GM21447 (cell line): Measurements from ENCODE around the gene EPGN.
"Not testable (repeated sequence)": the region's sequence is repeated elsewhere in the genome, so short reads cannot be mapped to it uniquely, and the experiment has no call there.

ENCODE experiments used
- ATAC-seq: cut with Tn5 transposase; IDR thresholded peaks from one replicate; pipeline ENCODE4 v1.9.1; 2021; ENCODE audit not compliant: unreplicated experiment

EPGN gene

DNA sequence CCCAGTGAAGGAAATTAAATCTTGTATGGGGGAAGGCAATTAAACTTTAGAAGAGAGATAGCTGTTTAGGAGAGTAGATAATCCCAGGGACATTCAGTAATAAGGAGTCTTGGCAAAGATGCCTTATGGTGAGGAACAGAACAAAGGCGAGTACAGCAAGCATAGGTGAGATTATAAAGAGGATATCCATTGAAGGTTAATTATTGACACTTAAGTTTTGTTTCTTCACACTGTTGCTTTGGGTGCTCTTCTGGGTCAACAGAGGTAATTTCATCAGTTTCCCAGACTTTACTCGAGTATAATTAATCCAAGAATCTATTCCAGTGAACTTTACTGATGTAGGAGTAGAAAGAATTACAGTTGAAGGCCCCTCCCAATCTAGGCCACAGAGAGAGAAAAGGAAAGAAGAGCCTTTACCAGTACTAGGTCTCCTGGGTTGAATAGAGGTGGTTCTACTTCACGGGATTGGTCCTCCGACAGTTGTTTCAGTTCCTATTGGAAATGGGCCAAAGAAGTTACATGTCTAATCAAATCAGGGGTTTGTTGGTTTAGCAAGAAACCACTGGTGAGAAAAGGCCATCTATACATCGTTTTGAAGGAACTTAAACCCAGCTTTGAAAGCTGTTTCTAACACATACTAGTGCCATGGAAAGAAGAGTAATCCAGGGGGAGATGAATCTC, 27.2 kb downstream of the EPGN start:
- ATAC-seq: no peak

DNA sequence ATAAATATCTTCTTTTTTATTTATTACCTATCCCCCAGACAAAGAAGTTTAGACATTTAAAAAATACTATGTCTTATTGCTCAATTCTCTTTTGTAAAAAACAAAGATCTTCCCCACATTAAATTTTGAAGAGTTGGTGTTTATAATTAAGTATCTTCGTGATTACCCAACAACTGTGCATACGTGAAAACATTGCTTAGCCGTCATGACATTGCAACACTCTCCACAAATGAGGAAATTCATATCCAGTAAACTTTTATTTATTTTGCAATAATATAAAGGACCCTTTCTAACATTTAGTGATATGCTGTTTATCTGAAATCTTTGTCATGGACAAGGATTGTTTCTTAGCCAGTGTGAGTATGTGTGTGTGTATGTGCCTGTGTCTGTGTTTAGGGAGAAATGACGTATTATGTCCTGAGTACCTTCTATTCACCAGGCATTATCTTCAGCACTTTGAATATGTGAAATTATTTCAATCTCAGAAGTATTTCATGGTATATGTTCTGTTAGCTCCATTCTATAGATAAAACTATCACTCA, 30.6 kb downstream of the EPGN start:
- ATAC-seq: no peak

- no peak for ATAC-seq
These were observed 31.2 kb downstream of the EPGN start for GRCh38 chr4:74339501-74339900.

DNA sequence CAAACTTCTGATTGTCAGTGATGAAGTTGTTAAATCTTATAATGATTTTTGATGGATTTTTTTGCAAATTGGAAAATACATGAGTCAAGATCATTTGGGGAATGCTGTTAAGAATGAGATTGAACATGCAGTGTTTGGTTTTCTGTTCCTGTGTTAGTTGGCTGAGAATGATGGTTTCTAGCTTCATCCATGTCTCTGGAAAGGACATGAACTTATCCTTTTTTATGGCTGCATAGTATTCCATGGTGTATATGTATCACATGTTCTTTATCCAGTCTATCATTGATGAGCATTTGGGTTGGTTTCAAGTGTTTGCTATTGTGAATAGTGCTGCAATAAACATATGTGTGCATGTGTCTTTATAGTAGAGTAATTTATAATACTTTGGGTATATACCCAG, 32.2 kb downstream of the EPGN start:
- ATAC-seq: not testable (repeated sequence)

- ATAC-seq: no peak
These were observed 35.8 kb downstream of the EPGN start for GRCh38 chr4:74344031-74344430.

GRCh38 chr4:74353858-74354257, 45.6 kb downstream of the EPGN start:
- ATAC-seq: no peak

GRCh38 chr4:74357965-74358364, 49.7 kb downstream of the EPGN start:
- no peak for ATAC-seq

GRCh38 chr4:74361671-74362070, 53.4 kb downstream of the EPGN start:
- no peak for ATAC-seq

- no peak for ATAC-seq
These were observed 54.1 kb downstream of the EPGN start for GRCh38 chr4:74362347-74362746.

- ATAC-seq: no peak
These were observed 56.0 kb downstream of the EPGN start for GRCh38 chr4:74364256-74364651.

GRCh38 chr4:74364652-74365491, 56.6 kb downstream of the EPGN start, which contains the start of gene EREG:
Gene EREG, plus strand, starts transcription at chr4:74365145. Its CDS starts 164 bp downstream, at chr4:74365309.
- peak; percentile 43 for ATAC-seq

- ATAC-seq: no peak
These were observed 57.5 kb downstream of the EPGN start for GRCh38 chr4:74365761-74366160.
